Left lobe of liver (tissue), 2 donors: ENCODE results near the gene CYP3A7. TPM values are rescaled to one million over a fixed set of nuclear protein-coding genes. Genes with fewer than 3 reads are reported as not detected.
"Not testable (repeated sequence)": the region's sequence is repeated elsewhere in the genome, so short reads cannot be mapped to it uniquely, and the experiment has no call there.

ENCODE experiments used
- ATAC-seq: fragments of 200-7000 bp; cut with Tn5 transposase; one replicate; pipeline ENCODE4 v1.9.1; 2020; ENCODE audit warnings: mild to moderate bottlenecking, moderate library complexity
- DNase-seq: peaks from one replicate; pipeline ENCODE4 v3.0.0-alpha.2; 2020; ENCODE audit warnings: low spot score
- total RNA-seq: library from RNA; stranded (reverse); gene quantifications from one replicate; pipeline ENCODE4 v1.2.1, GENCODE V29; 2021
- donor health status: DM: no; HTN: no; CAD: no; lungs with moderate emphysema.
- donor health status: DM: no; HTN: yes; CAD: no.

CYP3A7 gene
- total RNA-seq, 1 donor from 2014 or later = 17.5 TPM

- DNase-seq (no peak), ATAC-seq (peak; percentile 42)
These were observed 25.0 kb downstream of the CYP3A7 start for GRCh38 chr7:99709838-99710578.

GRCh38 chr7:99709260-99709659 is 25.7 kb downstream of the CYP3A7 start:
- DNase-seq = no peak
- ATAC-seq = no peak

GRCh38 chr7:99707096-99707495 is 27.9 kb downstream of the CYP3A7 start:
- DNase-seq (no peak), ATAC-seq (no peak)

GRCh38 chr7:99699946-99700345 is 35.0 kb downstream of the CYP3A7 start:
- DNase-seq = no peak

GRCh38 chr7:99698867-99699730 is 35.9 kb downstream of the CYP3A7 start:
- ATAC-seq = peak; percentile 7
- not testable (repeated sequence) for DNase-seq

More at GRCh38 chr7:99699946-99700345, 35.0 kb downstream of the CYP3A7 start:
- no peak for ATAC-seq

- no peak for DNase-seq
- ATAC-seq = peak; percentile 46
These were observed 40.1 kb downstream of the CYP3A7 start for GRCh38 chr7:99694912-99695304.

GRCh38 chr7:99694201-99694911 is 40.6 kb downstream of the CYP3A7 start:
- DNase-seq = peak; percentile 79
- ATAC-seq = peak; percentile 85

- DNase-seq (peak; percentile 76), ATAC-seq (peak; percentile 70)
These were observed 41.4 kb downstream of the CYP3A7 start for GRCh38 chr7:99693427-99694200.

GRCh38 chr7:99693100-99693426 is 41.9 kb downstream of the CYP3A7 start:
- ATAC-seq = no peak
- DNase-seq = no peak

- not testable (repeated sequence) for ATAC-seq, DNase-seq
These were observed 42.4 kb downstream of the CYP3A7 start for GRCh38 chr7:99692563-99692962.

GRCh38 chr7:99691658-99692057 is 43.3 kb downstream of the CYP3A7 start:
- not testable (repeated sequence) for ATAC-seq, DNase-seq

GRCh38 chr7:99690918-99691317 is 44.1 kb downstream of the CYP3A7 start:
- ATAC-seq, DNase-seq: not testable (repeated sequence)

- not testable (repeated sequence) for DNase-seq, ATAC-seq
These were observed 49.0 kb downstream of the CYP3A7 start for GRCh38 chr7:99685871-99686608.

- DNase-seq (no peak), ATAC-seq (peak; percentile 60)
These were observed 49.8 kb downstream of the CYP3A7 start for GRCh38 chr7:99685129-99685758.

GRCh38 chr7:99679400-99680191 is 55.4 kb downstream of the CYP3A7 start, which contains the start of gene CYP3A5:
TSS of gene CYP3A5 (minus strand) at chr7:99679996. CDS start at chr7:99679896, 100 bp downstream.
- peak; percentile 74 for ATAC-seq
- DNase-seq = peak; percentile 93

- DNase-seq (no peak), ATAC-seq (peak; percentile 3)
These were observed 56.0 kb downstream of the CYP3A7 start for GRCh38 chr7:99679032-99679399.

- peak; percentile 62 for DNase-seq
- ATAC-seq = peak; percentile 11
These were observed 57.3 kb downstream of the CYP3A7 start for GRCh38 chr7:99677648-99678045.

GRCh38 chr7:99677013-99677647 is 57.9 kb downstream of the CYP3A7 start:
- no peak for DNase-seq

More at GRCh38 chr7:99677013-99677647, 57.9 kb downstream of the CYP3A7 start:
- no peak for ATAC-seq
